Measurements from ENCODE around the gene CAMSAP3. TPM values are rescaled to one million over a fixed set of nuclear protein-coding genes. Genes with fewer than 3 reads are reported as not detected.

The CAMSAP3 gene
- total RNA-seq, 1 experiment from 2014 or later: 16.6 TPM

- Histone ChIP-seq H3K27ac (ENCODE audit: low read length) (no peak overlapping the region), H3K27me3 (ENCODE audit: low read length) (no peaks in the 10 kb centered on the region), H4K20me1 (ENCODE audit: low read length) (no peaks in the 10 kb centered on the region), H2AFZ (ENCODE audit: low read length) (no peak overlapping the region), H3K4me1 (ENCODE audit: insufficient read depth, low read length) (peaks cover 15% of the 10 kb centered on the region), H3K9ac (ENCODE audit: low read length) (no peak overlapping the region), H3K9me2 (replicated peaks; ENCODE audit: low read length) (no peaks in the 10 kb centered on the region), H3F3A (ENCODE audit: low read length, unreplicated experiment) (no peaks in the 10 kb centered on the region), H3K79me2 (ENCODE audit: low read length) (peaks cover 47% of the 10 kb centered on the region), H3K4me3 (ENCODE audit: low read length) (no peak overlapping the region), H3K36me3 (ENCODE audit: low read depth, low read length) (peaks cover 30% of the 10 kb centered on the region; the same call in 1 of the 2 replicates), H3K4me2 (ENCODE audit: low read length) (no peak overlapping the region), H3K9me3 (ENCODE audit: low read length) (no peaks in the 10 kb centered on the region)
- DNase-seq (no peak), ATAC-seq (no peak)
- ChIA-PET POLR2A (ENCODE audit: unreplicated experiment) (no interaction called here), CTCF (interaction anchor here (0.9 kb wide), 1 partner anchor 57 kb away, joined by 4 read pairs; no protein-coding TSS in a partner anchor)
- TF ChIP-seq EZH2 (IDR thresholded peaks at IDR 0.05; ENCODE audit: low read length, unreplicated experiment) (no peak), EZH2phosphoT487 (IDR thresholded peaks at IDR 0.05; ENCODE audit: borderline replicate concordance, low read length) (no peak), CTCF (conservative IDR thresholded peaks at IDR 0.05; ENCODE audit: low read depth, low read length) (no peak)
- BruUV-seq (replicated peaks): no TSS peak
- intact Hi-C loops (cut with micrococcal nuclease): no loop called here
Observed at GRCh38 chr19:7625763-7626372, 30.2 kb downstream of the CAMSAP3 start.

- Histone ChIP-seq H3K36me3 (ENCODE audit: low read depth, low read length) (peaks cover 24% of the 10 kb centered on the region; the same call in 1 of the 2 replicates), H3F3A (ENCODE audit: low read length, unreplicated experiment) (no peaks in the 10 kb centered on the region), H3K4me2 (ENCODE audit: low read length) (no peak overlapping the region), H3K27ac (ENCODE audit: low read length) (no peak overlapping the region), H3K79me2 (ENCODE audit: low read length) (peaks cover 57% of the 10 kb centered on the region), H3K9ac (ENCODE audit: low read length) (no peak overlapping the region), H3K4me3 (ENCODE audit: low read length) (no peak overlapping the region), H3K4me1 (ENCODE audit: insufficient read depth, low read length) (peaks cover 15% of the 10 kb centered on the region), H4K20me1 (ENCODE audit: low read length) (no peaks in the 10 kb centered on the region), H3K27me3 (ENCODE audit: low read length) (no peaks in the 10 kb centered on the region), H3K9me2 (replicated peaks; ENCODE audit: low read length) (no peaks in the 10 kb centered on the region), H2AFZ (ENCODE audit: low read length) (no peak overlapping the region), H3K9me3 (ENCODE audit: low read length) (no peaks in the 10 kb centered on the region)
- DNase-seq: no peak
- ChIA-PET CTCF (no interaction called here), POLR2A (ENCODE audit: unreplicated experiment) (no interaction called here)
- no peak for ATAC-seq
- intact Hi-C loops (cut with micrococcal nuclease): no loop called here
- no peak for TF ChIP-seq EZH2phosphoT487 (IDR thresholded peaks at IDR 0.05; ENCODE audit: borderline replicate concordance, low read length)
- no TSS peak for BruUV-seq (replicated peaks)
Observed at GRCh38 chr19:7627166-7627565, 31.5 kb downstream of the CAMSAP3 start.

- peak overlapping the region; percentile 95 for H3K4me2 ChIP-seq (ENCODE audit: low read length)
- H3K36me3 ChIP-seq (ENCODE audit: low read depth, low read length): peaks cover 13% of the 10 kb centered on the region; the same call in 1 of the 2 replicates
- no peaks in the 10 kb centered on the region for H3K9me3 ChIP-seq (ENCODE audit: low read length)
- no peaks in the 10 kb centered on the region for H3K9me2 ChIP-seq (replicated peaks; ENCODE audit: low read length)
- peak overlapping the region; percentile 89 for H3K9ac ChIP-seq (ENCODE audit: low read length)
- DNase-seq: no peak
- CTCF ChIA-PET: interaction anchor here (0.8 to 1.3 kb wide), 3 partner anchors 31 to 60 kb away, joined by 3 to 14 read pairs (median 3); partner anchors contain the start of gene TRAPPC5
- H3F3A ChIP-seq (ENCODE audit: low read length, unreplicated experiment): no peaks in the 10 kb centered on the region
- peaks cover 15% of the 10 kb centered on the region for H3K4me1 ChIP-seq (ENCODE audit: insufficient read depth, low read length)
- H3K27me3 ChIP-seq (ENCODE audit: low read length): no peaks in the 10 kb centered on the region
- intact Hi-C loops (cut with micrococcal nuclease): no loop called here
- peaks cover 57% of the 10 kb centered on the region for H3K79me2 ChIP-seq (ENCODE audit: low read length)
- H3K27ac ChIP-seq (ENCODE audit: low read length): no peak overlapping the region
- TSS peak; percentile 85 for BruUV-seq (replicated peaks)
- peak overlapping the region; percentile 87 for H3K4me3 ChIP-seq (ENCODE audit: low read length)
- POLR2A ChIA-PET (ENCODE audit: unreplicated experiment): interaction anchor here (0.5 to 1.8 kb wide), 3 partner anchors 60 to 151 kb away, joined by 3 to 48 read pairs (median 4); no protein-coding TSS in a partner anchor
- peak overlapping the region; percentile 43; the same call in 1 of the 2 replicates for H2AFZ ChIP-seq (ENCODE audit: low read length)
- TF ChIP-seq CTCF (conservative IDR thresholded peaks at IDR 0.05; ENCODE audit: low read depth, low read length) (no peak), EZH2 (IDR thresholded peaks at IDR 0.05; ENCODE audit: low read length, unreplicated experiment) (no peak), EZH2phosphoT487 (IDR thresholded peaks at IDR 0.05; ENCODE audit: borderline replicate concordance, low read length) (no peak)
- no peak for ATAC-seq
- H4K20me1 ChIP-seq (ENCODE audit: low read length): no peaks in the 10 kb centered on the region
Observed at GRCh38 chr19:7628589-7629311, 33.1 kb downstream of the CAMSAP3 start.
